ENCODE measurements around the gene ZBED4. TPM values are rescaled to one million over a fixed set of nuclear protein-coding genes. Genes with fewer than 3 reads are reported as not detected.

ZBED4 gene
- total and polyA plus RNA-seq, 2 of the 13 experiments (the other 11 are each of a cell fraction or from before 2014, with no cell fraction given): 5.4 to 9.6 TPM

DNA sequence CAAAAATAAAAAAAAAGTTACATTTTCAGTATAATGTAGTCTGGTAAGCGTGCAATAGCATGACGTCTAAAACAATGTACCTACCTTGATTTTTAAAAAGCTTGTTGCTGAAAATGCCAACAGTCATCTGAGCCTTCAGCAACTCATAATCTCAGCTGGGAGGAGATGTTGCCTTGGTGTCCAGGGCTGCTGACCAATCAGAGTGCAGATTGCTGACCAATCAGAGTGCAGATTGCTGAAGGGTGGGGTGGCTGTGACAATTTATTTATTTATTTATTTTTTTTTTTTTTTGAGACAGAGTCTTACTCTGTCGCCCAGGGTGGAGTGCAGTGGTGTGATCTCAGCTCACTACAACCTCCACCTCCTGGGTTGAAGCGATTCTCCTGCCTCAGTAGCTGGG is 17.8 kb downstream of the ZBED4 start (continued):
- TF ChIP-seq HMGXB3 (CRISPR knock-in tag; IDR thresholded peaks at IDR 0.05; ENCODE audit: borderline replicate concordance) (peak; percentile 97), KLF12 (CRISPR knock-in tag; IDR thresholded peaks at IDR 0.05; ENCODE audit: borderline replicate concordance) (no peak), ATF3 (CRISPR knock-in tag; IDR thresholded peaks at IDR 0.05) (no peak), ZNF556 (CRISPR knock-in tag; IDR thresholded peaks at IDR 0.05; ENCODE audit: borderline replicate concordance) (no peak), ZBTB40 (IDR thresholded peaks at IDR 0.05) (no peak), ZBTB40 (CRISPR knock-in tag; IDR thresholded peaks at IDR 0.05) (no peak), MXD1 (CRISPR knock-in tag; IDR thresholded peaks at IDR 0.05) (no peak), ZNF44 (CRISPR knock-in tag; IDR thresholded peaks at IDR 0.05) (no peak)
- TF ChIP-seq, protein P1, sequence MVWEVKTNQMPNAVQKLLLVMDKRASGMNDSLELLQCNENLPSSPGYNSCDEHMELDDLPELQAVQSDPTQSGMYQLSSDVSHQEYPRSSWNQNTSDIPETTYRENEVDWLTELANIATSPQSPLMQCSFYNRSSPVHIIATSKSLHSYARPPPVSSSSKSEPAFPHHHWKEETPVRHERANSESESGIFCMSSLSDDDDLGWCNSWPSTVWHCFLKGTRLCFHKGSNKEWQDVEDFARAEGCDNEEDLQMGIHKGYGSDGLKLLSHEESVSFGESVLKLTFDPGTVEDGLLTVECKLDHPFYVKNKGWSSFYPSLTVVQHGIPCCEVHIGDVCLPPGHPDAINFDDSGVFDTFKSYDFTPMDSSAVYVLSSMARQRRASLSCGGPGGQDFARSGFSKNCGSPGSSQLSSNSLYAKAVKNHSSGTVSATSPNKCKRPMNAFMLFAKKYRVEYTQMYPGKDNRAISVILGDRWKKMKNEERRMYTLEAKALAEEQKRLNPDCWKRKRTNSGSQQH (CRISPR knock-in tag; IDR thresholded peaks at IDR 0.05; ENCODE audit: low read depth): no peak

Data from HepG2 (cell line).